SKM-1 (cell line): Measurements from ENCODE around the gene RNASE13.

Source experiments
- DNase-seq: peaks from one replicate; lab custom pipeline; 2025; ENCODE audit not compliant: unreplicated experiment; lab: John Stamatoyannopoulos, UW

The RNASE13 gene

DNA sequence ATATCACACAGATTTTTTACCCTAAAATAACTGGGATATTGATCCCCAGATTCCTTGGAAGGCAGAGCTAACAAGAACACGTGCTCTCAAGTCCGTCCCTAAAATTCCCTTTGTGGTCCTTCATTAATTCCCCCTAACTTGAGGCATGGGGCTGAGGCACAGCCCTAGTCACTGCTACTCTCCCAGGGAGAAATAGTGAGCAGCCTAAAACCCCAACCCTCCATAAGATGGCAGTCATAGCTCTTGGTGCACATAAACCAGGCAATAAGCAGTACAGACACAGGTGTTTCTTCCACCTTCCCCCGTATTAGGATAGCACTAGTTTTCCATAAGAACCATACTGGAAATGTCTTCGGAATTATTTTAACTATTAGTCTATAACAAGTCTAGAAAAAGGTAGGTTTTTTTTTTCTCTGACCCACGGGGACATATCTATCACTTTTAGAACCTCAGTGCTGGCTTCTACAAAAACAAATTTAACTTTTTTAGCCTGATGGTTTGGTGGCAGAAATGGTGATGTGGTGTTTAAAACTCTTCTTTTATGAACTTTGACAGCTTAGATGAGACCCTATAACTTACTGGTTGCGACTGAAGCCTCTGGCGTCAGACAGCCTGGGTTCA lies 32.4 kb upstream of the RNASE13 start:
- no peak for DNase-seq

- DNase-seq: no peak
Observed at GRCh38 chr14:21063479-21063878, 28.9 kb upstream of the RNASE13 start.

- DNase-seq: no peak
Observed at GRCh38 chr14:21061347-21061668, 26.7 kb upstream of the RNASE13 start.

GRCh38 chr14:21060614-21061346 lies 26.2 kb upstream of the RNASE13 start:
- DNase-seq: no peak

- DNase-seq: no peak
Observed at GRCh38 chr14:21059842-21060613, 25.4 kb upstream of the RNASE13 start.

- no peak for DNase-seq
Observed at GRCh38 chr14:21058903-21059302, 24.3 kb upstream of the RNASE13 start.

DNA sequence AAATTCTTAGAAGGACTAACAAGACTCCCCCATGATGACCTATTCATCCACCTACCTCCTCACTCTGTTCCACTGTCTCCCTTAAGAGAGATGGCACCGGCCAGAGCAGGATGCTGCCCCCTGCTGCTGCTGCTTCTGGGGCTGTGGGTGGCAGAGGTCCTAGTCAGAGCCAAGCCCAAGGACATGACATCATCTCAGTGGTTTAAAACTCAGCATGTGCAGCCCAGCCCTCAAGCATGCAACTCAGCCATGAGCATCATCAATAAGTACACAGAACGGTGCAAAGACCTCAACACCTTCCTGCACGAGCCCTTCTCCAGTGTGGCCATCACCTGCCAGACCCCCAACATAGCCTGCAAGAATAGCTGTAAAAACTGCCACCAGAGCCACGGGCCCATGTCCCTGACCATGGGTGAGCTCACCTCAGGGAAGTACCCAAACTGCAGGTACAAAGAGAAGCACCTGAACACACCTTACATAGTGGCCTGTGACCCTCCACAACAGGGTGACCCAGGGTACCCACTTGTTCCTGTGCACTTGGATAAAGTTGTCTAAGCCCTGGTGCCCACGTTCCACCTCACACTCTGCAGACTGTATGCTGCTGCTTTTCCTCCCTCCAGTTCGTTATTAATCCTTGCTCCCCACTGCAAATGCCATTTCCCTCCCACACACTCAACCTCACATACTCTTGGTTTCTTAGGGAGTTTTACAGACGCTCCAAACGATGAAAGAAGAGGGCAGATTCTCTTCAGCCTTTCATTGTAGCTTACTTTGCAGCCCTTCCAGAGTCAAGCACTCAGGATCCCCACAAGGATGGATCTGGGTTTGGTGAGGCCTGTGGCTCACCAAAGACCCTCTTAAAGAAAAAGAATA lies 23.4 kb upstream of the RNASE13 start, which contains the start of gene RNASE8:
Gene RNASE8, plus strand, starts transcription at position 20 of the 873 bp plus-strand sequence. Its CDS starts 71 bp downstream, at position 91.
- no peak for DNase-seq

GRCh38 chr14:21056520-21057163 lies 22.0 kb upstream of the RNASE13 start:
- DNase-seq: no peak

DNA sequence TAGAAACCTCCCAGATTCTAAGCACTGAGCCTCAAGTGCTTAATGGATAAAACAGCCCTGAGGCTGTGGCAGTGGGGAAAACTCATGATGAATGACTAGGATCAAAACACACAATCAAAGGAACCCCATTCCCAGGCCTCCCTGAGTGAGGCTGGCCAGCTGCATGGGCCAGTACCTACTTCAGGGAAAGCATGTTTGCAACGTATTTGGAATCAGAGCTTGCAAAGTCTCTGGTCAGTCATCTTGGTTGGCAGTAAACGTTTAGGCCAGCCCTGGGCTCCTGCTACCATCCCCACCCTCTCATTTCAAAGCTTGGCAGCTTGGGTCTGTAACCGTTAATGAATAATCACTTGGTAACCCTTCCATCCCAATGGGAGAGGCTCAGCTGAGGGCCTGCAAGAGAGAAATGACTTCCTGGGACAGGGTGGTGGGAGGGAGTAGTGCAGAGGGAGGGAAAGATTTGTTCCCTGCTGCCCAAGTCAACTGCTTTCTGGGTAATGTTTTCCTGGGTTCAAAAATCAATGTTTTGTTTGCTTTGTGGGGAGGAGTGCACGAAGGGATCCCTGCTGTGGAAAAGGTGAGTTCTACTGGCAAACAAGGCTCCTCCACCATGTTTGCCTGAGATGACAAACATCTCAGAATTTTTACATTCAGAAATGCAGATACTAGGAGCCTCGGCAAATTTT lies 21.0 kb upstream of the RNASE13 start:
- no peak for DNase-seq

DNA sequence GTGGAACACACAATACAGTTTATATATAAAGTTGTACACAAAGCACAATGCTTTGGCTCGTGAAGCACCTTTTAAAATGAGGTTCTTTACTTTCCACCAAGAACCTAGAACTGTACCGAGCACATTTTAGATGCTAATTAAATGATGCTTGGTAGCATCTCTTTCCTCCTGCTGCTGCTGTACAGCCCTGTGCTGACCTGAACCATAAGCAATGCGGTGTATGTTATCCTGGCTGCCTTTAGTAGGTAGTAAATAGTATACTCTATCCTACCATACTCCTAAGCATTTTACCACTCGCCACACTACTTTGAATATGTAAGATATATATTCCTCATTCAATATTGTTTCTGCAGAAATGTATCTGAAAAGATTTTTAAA lies 20.1 kb upstream of the RNASE13 start:
- no peak for DNase-seq

DNA sequence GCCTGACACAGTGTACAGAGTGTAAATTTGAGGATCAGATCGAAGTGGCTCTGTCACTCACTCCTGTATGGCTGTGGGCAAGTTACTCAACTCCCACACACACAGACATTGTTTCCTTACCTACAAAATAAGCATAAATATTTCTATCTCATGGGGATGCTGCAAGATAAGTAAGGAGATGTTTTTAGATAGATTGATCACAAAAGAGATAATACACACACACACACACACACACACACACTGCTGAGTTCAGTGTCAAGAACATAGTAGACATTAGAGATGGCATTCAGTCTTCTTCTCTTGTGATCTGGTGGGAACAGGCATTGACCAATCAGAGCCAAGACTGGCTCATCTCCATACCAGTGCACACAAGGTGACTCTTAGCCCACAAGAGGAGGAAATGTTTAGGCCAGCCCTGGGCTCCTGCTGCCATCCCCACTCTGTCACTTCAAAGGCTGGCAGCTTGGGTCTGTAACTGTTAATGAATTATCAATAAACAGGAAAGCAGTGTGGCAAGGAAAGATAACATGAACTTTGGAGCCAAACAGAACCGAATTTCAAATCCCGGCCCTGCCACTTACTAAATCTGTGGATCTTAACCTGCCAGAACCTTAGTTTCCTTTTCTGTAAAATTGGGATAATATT lies 19.6 kb upstream of the RNASE13 start:
- DNase-seq: no peak

- no peak for DNase-seq
Observed at GRCh38 chr14:21053184-21054122, 18.8 kb upstream of the RNASE13 start.

DNA sequence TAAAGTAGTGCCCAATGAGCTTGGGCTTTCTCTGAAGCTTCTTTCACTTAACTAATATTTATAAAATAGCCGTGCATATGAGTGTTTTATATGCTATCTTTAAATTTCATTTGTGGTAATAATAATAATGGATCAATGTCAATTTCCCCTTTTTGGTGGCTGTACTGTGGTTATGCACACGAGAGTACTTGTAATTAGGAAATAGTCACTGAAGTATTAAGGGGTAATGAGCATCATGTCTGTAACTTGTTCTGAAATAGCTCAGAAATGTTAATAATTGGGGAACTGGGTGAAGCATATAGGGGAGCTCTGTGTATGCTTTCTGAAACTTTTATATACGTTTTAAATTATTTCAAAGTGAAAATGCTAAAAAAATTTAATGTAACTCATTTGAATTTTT lies 16.0 kb upstream of the RNASE13 start:
- no peak for DNase-seq

- no peak for DNase-seq
Observed at GRCh38 chr14:21049271-21049673, 14.7 kb upstream of the RNASE13 start.

DNA sequence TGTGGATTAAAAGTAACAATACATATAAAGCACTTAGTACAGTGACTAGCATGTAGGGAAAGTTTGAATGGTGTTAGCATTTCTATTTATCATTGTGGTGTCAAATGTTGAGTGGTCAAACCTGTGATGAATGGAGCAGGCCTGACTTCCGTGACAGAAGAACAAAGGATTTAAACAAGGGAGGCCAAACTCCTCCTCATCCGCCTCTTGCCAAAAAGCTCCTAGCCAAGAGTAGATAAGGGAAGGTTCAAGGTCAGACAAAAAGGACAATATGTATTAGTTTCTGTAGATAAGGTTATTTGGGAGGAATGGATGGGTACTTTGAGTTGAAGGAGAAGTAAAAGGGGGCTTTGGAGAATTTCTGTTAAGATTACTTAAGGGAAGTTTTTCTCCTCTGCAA lies 14.0 kb upstream of the RNASE13 start:
- DNase-seq: no peak

DNA sequence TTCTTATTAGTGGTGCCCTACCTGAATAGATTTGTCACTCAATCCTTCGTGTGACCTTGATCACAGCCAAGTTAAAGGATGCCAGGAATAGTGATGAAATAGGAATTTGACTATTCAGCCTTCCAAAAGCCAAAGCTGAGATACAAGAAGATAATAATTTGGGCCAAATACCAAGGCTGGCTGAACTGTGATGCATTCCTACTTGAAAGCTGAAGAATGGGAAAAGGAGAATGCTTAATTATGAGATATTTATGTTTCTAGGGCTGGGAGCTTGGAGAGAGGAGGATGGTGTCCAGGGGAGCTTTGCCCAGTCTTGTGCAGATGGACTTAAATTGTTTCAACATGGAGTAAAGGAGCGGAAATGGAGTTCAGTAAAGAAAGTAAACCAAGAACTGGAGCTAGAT lies 12.8 kb upstream of the RNASE13 start:
- no peak for DNase-seq

- DNase-seq: peak; percentile 25
Observed at GRCh38 chr14:21043974-21044618, 9.5 kb upstream of the RNASE13 start.

- no peak for DNase-seq
Observed at GRCh38 chr14:21043387-21043973, 8.9 kb upstream of the RNASE13 start.
